ENCODE data around the gene MPI. TPM values are rescaled to one million over a fixed set of nuclear protein-coding genes. Genes with fewer than 3 reads are reported as not detected.
A peak's percentile ranks its signal among the peaks of the same experiment; 100 is the strongest.

MPI gene
- total and polyA plus RNA-seq, 2 of the 8 experiments (the other 6 are each of a cell fraction or from before 2014, with no cell fraction given) = 31.0 to 74.8 TPM

DNA sequence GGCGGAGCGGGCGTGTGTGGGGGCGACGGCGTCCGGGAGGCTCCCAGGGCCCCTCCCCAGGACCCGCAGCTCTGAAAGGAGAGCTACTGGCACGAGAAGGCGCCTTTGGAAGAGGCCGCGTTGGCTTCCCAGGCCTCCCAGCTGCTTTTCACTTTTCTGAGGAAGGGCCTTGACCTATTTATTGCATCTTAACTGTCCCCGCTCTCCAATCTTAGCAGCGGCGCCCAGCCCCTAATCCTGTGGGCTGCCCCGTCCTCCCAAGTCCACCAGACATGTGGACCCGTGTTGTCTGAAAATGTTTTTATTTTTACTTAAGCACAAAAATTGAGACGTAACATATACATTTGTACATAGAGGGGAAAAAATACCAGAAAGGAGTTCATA is 46.4 kb upstream of the MPI start:
- no peak overlapping the region for H3K14ac ChIP-seq (ENCODE audit: insufficient read length)
- no peak overlapping the region for H2BK120ac ChIP-seq (replicated peaks; ENCODE audit: low read depth, low read length)
- peak overlapping the region; percentile 71 for H3K18ac ChIP-seq (ENCODE audit: extremely low read depth, low read length)
- peak overlapping the region; percentile 44 for H4K91ac ChIP-seq (replicated peaks; ENCODE audit: insufficient read length, low read length)
- H2BK5ac ChIP-seq (ENCODE audit: low read depth, low read length) = peak overlapping the region; percentile 83; the same call in 1 of the 2 replicates
- 32% methylated on average over 14 of the region's 18 CpGs; no CpG with 5 or more reads in 1 of the 2 experiments for WGBS, 2 experiments (ENCODE audit: extremely low coverage in 1 of 2, insufficient coverage in 1 of 2, insufficient read length in 1 of 2, insufficient replicate concordance in 2 of 2, low coverage in 1 of 2, low lambda C conversion rate in 2 of 2, missing lambda C conversion rate in 1 of 2)
- no peaks in the 10 kb centered on the region for H3K27me3 ChIP-seq (replicated peaks in 1 of 4; ENCODE audit: control insufficient read depth in 3 of 4, extremely low read depth in 1 of 4, insufficient read depth in 3 of 4, low read length in 3 of 4)
- H3K4me3 ChIP-seq (ENCODE audit: extremely low read depth in 1 of 4, insufficient read depth in 2 of 4, low read depth in 3 of 4, low read length in 4 of 4) = peak overlapping the region; percentile 60 to 92 (median 90)
- H3K9ac ChIP-seq (replicated peaks in 1 of 4; ENCODE audit: extremely low read depth in 1 of 4, low read depth in 3 of 4, low read length in 3 of 4) = peak overlapping the region; percentile 78 to 89 (median 82)
- H3K23me2 ChIP-seq (ENCODE audit: low read depth, low read length) = peaks cover 7% of the 10 kb centered on the region; the same call in 1 of the 2 replicates
- DNase-seq (ENCODE audit: low read depth in 1 of 2, low spot score in 2 of 2) = no peak
- no peak overlapping the region for H2BK15ac ChIP-seq (ENCODE audit: low read length)
- peak overlapping the region; percentile 55 for H4K5ac ChIP-seq (ENCODE audit: insufficient read length, low read depth, low read length)
- H3K56ac ChIP-seq (replicated peaks; ENCODE audit: insufficient read length, low read depth, low read length) = peak overlapping the region; percentile 8
- H3K23ac ChIP-seq (ENCODE audit: insufficient read length) = no peak overlapping the region
- peaks cover 0 to 13% (median 8%) of the 10 kb centered on the region in 4 experiments; a peak in 6 of 7 replicates for H3K4me1 ChIP-seq (replicated peaks in 1 of 4; ENCODE audit: control insufficient read depth in 3 of 4, insufficient read depth in 4 of 4, low read length in 3 of 4)
- H4K20me1 ChIP-seq (replicated peaks in 1 of 2; ENCODE audit: control insufficient read depth in 1 of 2, insufficient read depth in 2 of 2, low read length in 2 of 2) = peaks cover 2 to 4% of the 10 kb centered on the region in 2 experiments
- peak overlapping the region; percentile 71 for H3K4ac ChIP-seq (replicated peaks; ENCODE audit: insufficient read length, low read depth, low read length)
- H2BK20ac ChIP-seq (ENCODE audit: low read length) = no peak overlapping the region
- H3K36me3 ChIP-seq (ENCODE audit: control insufficient read depth in 2 of 4, insufficient read depth in 4 of 4, low read length in 3 of 4) = peaks cover 3 to 15% (median 7%) of the 10 kb centered on the region in 4 experiments; a peak in 6 of 8 replicates
- H3K79me1 ChIP-seq (ENCODE audit: low read depth, low read length) = 0 out of 2 replicates have a peak, but pooled peaks cover 2% of the 10 kb centered on the region
- POLR2A ChIA-PET (ENCODE audit: partially characterized antibody) = interaction anchor here (0.8 to 4.1 kb wide), 13 partner anchors 11 to 113 kb away, joined by 3 to 23 read pairs (median 4); partner anchors contain the start of genes COX5A, CPLX3, CSK and FAM219B
- no peak overlapping the region; the same call in 1 of the 2 replicates for H2AFZ ChIP-seq (ENCODE audit: low read length)
- H3K27ac ChIP-seq (ENCODE audit: low read depth, low read length) = peak overlapping the region; percentile 88
- FAIRE-seq = no peak
- H2BK12ac ChIP-seq (ENCODE audit: low read depth, low read length) = no peak overlapping the region
- H2AK5ac ChIP-seq (ENCODE audit: low read depth, low read length) = no peak overlapping the region
- H3K9me3 ChIP-seq (ENCODE audit: insufficient read depth in 2 of 2, low read depth in 1 of 2, low read length in 1 of 2) = no peaks in the 10 kb centered on the region
- CTCF ChIA-PET (ENCODE audit: partially characterized antibody) = interaction anchor here (0.7 to 2.5 kb wide), 11 partner anchors 10 to 107 kb away, joined by 3 to 24 read pairs (median 5); no protein-coding TSS in a partner anchor
- peak overlapping the region; percentile 75 to 82 for H3K4me2 ChIP-seq (ENCODE audit: insufficient read depth in 1 of 2, low read depth in 2 of 2, low read length in 2 of 2)
- no peaks in the 10 kb centered on the region for H3K79me2 ChIP-seq (ENCODE audit: control insufficient read depth in 1 of 2, insufficient read depth in 2 of 2, low read length in 2 of 2)
- H4K8ac ChIP-seq (ENCODE audit: extremely low read depth, insufficient read depth, low read length) = peak overlapping the region; percentile 97
- TF ChIP-seq TCF12 (IDR thresholded peaks at IDR 0.05; ENCODE audit: low read depth, low read length) (no peak), ASH2L (IDR thresholded peaks at IDR 0.05; ENCODE audit: low read length) (peak; percentile 22)
